HG03354 (cell line): Measurements from ENCODE around the gene GPS1.

Source experiments
- ATAC-seq: cut with Tn5 transposase; IDR thresholded peaks from one replicate; pipeline ENCODE4 v1.9.1; 2021; ENCODE audit warnings: mild to moderate bottlenecking; ENCODE audit not compliant: unreplicated experiment, poor library complexity, severe bottlenecking

Gene GPS1

GRCh38 chr17:82085931-82086764, 34.5 kb downstream of the GPS1 start:
- ATAC-seq, result no peak

GRCh38 chr17:82086941-82087906, 35.5 kb downstream of the GPS1 start:
- no peak for ATAC-seq

DNA sequence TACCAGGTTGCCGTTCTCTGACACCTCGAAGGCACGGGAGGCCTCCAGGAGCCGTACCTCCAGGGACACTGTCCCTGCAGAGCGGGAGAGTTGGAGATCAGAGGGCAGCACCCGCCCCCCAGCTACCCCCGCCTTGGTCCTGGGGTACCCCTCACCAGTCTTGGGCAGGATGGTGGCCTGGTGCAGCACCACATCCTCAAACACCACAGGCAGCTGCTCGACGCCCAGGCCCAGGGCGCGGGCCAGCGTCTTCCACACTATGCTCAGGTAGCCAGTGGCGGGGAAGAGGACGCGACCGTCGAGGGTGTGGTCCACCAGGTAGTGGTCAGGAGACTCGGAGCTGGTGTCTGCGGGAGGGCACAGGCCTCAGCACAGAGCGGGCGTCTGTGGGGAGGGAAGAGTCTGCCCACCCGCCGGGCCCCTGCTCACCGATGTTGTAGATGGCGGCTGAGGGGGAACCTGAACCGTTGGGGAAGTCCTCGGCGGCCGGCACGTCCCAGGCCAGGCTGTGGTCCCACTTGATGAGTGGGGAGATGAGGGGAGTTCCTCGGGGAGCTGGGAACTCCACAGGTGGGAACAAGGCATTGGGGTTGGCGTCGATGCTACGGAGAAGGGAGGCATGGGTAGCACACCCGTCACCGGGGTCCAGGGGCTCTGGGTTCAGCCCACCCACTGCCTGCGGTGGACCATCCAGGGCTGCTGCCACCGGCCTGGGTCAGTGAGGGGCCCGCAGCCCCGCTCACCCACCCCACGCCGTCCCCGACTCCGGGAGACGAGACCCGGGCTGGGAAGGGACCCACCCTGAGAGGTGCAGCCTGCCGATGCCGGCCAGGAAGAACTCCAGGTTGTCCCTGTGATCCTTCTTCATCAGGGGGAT, 36.5 kb downstream of the GPS1 start:
- ATAC-seq, result no peak

GRCh38 chr17:82088838-82089722, 37.4 kb downstream of the GPS1 start:
- ATAC-seq, result no peak

DNA sequence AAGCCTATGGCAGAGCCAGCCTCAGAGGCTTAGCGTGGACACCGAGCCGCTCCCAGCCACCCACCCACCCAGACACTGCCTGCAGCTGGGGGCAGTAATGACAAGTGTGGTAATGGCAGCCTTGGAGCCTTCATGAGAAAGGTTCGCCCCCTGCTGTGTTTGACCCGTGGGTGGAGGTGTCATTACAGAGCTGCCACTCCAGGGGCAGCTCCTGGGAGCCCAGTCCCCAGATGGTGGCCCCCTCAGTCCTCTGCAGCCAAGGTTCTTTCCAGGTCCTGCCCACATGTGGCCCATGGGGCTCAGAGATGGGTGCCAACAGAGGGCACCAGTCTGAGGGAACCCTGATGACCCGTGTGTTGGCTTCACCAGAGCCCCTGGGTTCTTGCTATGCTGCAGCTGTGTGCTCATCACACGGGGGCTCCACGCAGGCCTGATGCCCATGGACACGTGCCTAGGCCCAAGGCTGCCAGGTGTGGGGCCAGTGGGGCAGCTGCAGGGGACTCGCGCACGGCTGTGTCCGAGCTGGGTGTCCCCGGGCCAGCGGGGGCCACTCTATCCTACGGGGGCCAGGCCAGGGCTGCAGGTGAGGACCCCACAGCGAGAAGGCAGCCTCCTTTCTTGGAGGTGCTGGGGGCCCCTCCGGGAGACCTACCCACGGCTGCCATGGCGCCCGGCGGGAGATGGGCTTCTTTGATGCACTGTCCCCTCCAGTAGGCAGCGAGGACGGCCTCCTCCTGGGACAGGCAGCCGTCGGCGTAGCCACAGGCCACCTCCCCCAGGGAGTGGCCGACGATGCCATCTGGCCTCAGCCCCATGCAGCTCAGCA, 38.2 kb downstream of the GPS1 start:
- ATAC-seq, result no peak

DNA sequence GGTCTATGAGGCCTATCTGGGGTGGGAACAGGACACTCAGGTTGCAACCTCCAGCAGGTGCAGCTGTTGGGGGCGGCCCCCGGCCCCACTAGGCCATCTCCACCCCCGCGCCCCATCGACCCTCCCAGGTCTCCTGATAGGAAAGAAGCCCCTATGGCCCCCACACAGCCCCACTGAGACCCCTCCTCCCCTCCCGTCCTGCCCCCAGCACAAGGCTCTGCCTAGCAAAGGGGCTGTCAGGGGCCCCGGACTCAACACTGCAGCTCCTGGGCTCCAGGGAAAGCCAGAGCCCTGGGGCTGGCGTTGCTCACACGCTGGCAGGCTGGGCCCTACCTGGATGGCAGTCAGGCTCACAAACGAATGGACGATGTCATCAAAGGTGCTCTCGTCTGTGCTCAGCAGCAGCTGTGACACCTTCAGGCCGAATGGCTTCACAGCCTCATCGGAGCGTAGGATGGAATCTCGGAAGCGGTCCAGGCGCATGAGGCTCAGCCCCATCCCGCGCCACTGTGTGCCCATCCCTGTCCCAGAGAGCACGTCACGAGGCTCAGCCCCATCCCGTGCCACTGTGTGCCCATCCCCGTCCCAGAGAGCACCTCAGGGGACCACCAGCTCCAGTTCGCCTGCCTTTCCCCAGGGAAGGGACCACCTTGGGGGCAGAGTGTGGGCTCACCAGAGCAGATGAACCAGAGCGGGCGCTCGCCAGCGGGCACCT, 39.0 kb downstream of the GPS1 start:
- ATAC-seq, result no peak

GRCh38 chr17:82091264-82092066, 39.8 kb downstream of the GPS1 start:
- ATAC-seq, result no peak

DNA sequence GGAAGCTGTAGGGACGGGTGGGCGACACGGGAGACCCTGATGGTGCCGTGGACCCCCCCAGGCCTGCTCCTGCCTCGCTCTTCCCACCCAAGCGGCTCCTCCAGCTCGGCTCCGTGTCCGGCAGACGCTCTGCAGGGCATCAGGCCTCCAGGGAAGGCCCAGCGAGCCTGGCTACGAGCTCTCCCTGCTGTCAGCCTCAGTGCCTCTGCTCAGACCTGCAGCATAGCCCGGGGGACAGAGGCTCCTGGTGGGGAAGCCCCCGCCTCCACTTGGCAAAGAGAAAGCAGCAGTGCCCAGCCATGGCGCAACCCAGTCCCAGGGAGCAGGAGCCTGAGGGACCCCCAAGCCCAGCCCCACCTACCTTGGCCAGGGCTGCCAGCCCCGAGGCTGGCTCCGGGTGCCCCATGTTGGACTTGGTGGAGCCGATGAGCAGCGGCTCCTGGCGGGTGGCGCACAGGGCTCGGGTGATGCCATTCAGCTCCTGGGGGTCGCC, 40.4 kb downstream of the GPS1 start:
- no peak for ATAC-seq

GRCh38 chr17:82092628-82092994, 40.9 kb downstream of the GPS1 start:
- no peak for ATAC-seq

DNA sequence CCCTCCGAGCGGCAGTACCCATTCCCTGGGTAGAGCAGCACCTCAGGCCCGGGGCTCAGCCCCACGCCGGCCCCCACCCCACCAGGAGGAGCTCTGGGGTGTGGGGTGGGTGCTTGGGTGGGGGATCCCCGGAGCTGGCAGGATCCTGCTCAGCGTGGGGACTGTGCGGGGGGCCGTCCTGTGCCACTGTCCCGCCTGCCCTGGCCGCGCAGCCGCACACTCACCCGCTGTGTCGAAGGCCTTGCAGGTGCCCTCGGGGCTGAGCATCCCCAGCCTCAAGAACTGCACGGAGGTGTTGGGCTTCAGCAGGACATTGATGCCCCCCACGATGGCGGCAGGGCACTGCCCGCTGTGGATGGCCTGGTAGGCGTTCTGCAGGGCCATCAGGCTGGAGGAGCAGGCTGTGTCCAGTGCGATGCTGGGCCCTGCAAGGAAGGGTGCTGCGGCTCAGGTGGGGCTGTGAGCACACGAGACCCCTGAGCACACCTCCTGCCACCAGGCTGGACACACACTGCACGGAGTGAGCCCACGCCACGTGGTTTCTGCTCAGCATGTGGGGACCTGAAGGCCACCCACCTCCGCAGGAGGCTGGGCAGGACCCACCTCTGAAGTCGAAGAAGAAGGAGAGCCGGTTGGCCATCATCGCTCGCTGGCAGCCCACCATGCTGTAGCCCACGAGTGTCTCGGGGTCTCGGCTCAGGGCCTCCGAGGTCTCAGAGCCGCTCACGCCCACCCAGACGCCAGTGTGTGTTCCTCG, 41.5 kb downstream of the GPS1 start:
- no peak for ATAC-seq

DNA sequence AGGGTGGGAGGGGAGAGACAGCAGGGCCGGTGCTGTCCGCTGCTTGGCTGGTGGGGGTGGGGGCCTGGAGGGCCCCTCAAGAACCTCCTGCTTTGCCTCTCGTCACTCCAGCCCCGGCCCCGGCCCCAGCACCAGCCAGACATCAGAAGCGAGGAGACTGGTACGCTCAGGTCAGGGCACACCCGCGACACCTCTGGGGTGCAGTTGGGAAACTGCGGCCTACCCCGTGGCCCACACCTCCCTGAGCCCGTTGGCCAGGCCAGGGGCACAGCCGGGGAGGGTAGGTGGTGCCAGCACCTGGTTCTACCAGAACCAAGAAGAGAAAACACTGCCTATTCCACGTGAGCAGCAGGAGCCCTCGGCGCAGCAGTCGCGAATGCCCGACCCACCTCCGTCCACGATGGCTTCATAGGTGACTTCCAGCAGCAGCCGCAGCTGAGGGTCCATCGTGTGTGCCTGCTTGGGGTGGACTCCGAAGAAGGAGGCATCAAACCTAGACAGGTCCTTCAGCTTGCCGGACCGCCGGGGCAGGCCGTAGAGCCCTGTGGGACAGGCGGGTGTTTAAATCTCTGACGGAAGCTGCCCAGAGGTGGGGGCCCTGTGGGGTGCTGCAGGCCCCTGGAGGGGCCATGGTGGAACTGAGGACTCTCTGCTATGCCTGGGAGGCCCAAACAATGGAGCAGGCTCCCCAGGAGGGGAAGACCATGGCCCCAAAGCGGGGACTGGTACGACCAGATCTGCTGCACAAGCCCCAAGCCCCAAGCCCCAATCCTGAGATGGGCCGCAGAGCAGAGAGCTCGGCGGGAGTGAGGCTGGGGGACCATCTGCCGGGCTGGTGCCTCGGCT, 43.5 kb downstream of the GPS1 start:
- ATAC-seq, result no peak

DNA sequence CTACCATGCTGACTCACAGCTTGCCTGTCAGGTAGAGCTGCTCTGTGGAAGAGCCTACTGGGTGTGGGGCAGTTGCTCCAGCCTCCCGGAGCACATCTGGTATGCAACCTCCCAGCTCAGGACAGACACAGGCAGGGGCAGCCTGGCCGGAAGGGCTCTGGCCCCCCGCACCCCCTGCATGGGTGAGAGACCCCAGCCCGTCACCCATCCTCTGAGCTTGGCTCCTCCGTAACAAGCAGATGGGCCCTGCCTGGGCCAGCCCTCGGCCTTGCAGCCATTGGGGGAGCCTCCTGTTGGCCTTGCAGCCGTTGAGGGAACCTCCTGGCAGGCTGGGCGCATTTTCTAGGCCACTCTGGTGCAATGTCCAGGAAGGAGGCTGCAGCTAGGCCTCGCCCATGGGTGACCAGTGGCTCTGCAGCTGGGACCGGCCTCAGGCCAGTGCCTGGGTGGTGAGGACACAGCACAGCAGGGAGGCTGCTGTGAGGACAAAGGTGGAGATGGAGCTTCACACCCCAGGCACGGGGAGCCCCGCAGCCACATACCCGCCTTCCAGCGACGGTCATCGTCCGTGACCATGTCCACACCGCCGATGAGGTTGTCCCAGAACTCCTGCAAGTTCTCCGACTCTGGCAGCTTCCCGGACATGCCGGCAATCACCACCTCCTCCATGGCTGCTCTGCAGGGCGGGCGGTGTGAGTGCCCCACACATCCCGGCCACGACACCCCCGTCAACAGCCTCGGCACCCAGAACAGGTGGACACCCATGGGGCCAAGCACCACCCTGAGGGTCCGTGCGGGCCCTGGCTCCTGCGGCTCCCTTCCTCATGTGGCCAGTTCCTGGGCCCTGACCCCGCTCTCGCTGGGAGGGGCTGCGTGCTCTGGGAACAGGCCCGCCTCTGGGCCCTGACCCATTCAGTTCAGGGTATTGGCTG, 44.3 kb downstream of the GPS1 start:
- ATAC-seq, result no peak

DNA sequence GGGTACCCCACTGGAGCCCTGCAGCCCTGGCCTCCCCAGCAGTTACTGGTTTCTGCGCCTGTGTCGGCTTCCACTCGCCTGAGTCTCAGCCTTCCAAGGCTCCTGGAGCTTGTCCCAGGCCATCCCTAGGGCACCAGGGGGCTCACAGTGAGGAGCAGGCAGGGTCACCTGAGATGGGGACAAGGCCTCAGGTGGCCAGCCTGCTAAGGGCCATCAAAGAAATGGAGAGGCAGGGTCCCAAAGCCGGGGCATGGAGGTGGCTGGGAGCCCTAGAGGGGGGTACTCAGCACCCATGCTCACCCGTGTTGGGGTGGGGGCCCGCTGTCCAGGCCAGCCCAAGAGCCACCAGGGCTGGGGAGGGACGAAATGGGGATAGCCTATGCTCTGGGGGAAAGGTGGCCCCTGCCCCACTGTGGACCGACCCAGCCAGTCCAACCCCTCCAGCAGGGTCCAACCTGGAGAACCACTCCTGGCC, 45.0 kb downstream of the GPS1 start:
- no peak for ATAC-seq
